ENCODE results near the gene CARD16. TPM values are rescaled to one million over a fixed set of nuclear protein-coding genes. Genes with fewer than 3 reads are reported as not detected.

CARD16 gene
- total and polyA plus RNA-seq, 9 of the 15 experiments (the other 6 are each of a cell fraction or from before 2014, with no cell fraction given), result 0.31 TPM; not detected in 8

GRCh38 chr11:105004021-105004420, 41.1 kb downstream of the CARD16 start:
- no peaks in the 10 kb centered on the region for H3K4me1 ChIP-seq (replicated peaks in 1 of 2; ENCODE audit: control insufficient read depth in 2 of 2, insufficient read depth in 2 of 2, low read length in 2 of 2)
- H3K9me1 ChIP-seq (ENCODE audit: control insufficient read depth, insufficient read depth, low read length), result no peaks in the 10 kb centered on the region
- no TSS peak for BruUV-seq (replicated peaks)
- H3K4me3 ChIP-seq, result no peak overlapping the region
- in situ Hi-C loops (cut with MboI), result no loop called here
- no peak overlapping the region for H2AFZ ChIP-seq (ENCODE audit: low read depth, low read length)
- WGBS (ENCODE audit: insufficient coverage, low coverage, missing lambda C conversion rate), result 0% methylated on average over 3 of the region's 3 CpGs
- no peaks in the 10 kb centered on the region for H3K79me2 ChIP-seq (ENCODE audit: control insufficient read depth, insufficient read depth, low read length)
- no peak overlapping the region for H3K9ac ChIP-seq (ENCODE audit: insufficient read depth in 1 of 2, low read depth in 2 of 2, low read length in 2 of 2)
- DNase-seq (ENCODE audit: extremely low read depth in 1 of 4, low spot score in 3 of 4) (no peak), FAIRE-seq (no peak), ATAC-seq (no peak)
- 0 out of 2 replicates have a peak, but pooled peaks cover 1% of the 10 kb centered on the region for H3K9me3 ChIP-seq (replicated peaks; ENCODE audit: control insufficient read depth, insufficient read depth, low read depth, low read length)
- H3K27ac ChIP-seq (ENCODE audit: extremely low read depth, low read depth, low read length), result no peak overlapping the region
- ChIA-PET CTCF (ENCODE audit: low intra/inter-chr PET ratio) (no interaction called here), POLR2A (no interaction called here)
- no peaks in the 10 kb centered on the region for H3K36me3 ChIP-seq (ENCODE audit: control insufficient read depth, insufficient read depth, low read length)
- H3K4me2 ChIP-seq (ENCODE audit: insufficient read depth, low read length), result no peak overlapping the region
- no peaks in the 10 kb centered on the region for H3K27me3 ChIP-seq (ENCODE audit: control insufficient read depth in 2 of 2, insufficient read depth in 2 of 2, low read length in 2 of 2)
- intact Hi-C loops (cut with micrococcal nuclease), result no loop called here
- no peaks in the 10 kb centered on the region for H4K20me1 ChIP-seq (replicated peaks; ENCODE audit: control insufficient read depth, insufficient read depth, low read length)
- TF ChIP-seq CBFB (CRISPR knock-in tag; IDR thresholded peaks at IDR 0.05) (no peak), ZNF217 (CRISPR knock-in tag; IDR thresholded peaks at IDR 0.05) (no peak), TEAD1 (CRISPR knock-in tag; IDR thresholded peaks at IDR 0.05) (no peak), CEBPZ (IDR thresholded peaks at IDR 0.05; ENCODE audit: borderline replicate concordance, low read depth, low read length) (no peak), ARNT (IDR thresholded peaks at IDR 0.05) (no peak), HLTF (IDR thresholded peaks at IDR 0.05) (no peak), CBX8 (IDR thresholded peaks at IDR 0.05; ENCODE audit: borderline replicate concordance, extremely low read depth, low read depth, low read length, poor library complexity, severe bottlenecking) (no peak)
